HL-60 (cell line): ENCODE measurements around the gene MLLT10.

Experiments used
- CTCF ChIP-seq: IDR thresholded peaks from one replicate; pipeline ENCODE4 v1.5.1; 2011; ENCODE audit warnings: low read length, control low read depth, inconsistent platforms; ENCODE audit not compliant: insufficient read depth
- GABPA ChIP-seq: IDR thresholded peaks from 2 replicates; pipeline ENCODE4 v1.6.1; 2012; ENCODE audit warnings: low read depth
- POLR2AphosphoS5 ChIP-seq: IDR thresholded peaks from 2 replicates; pipeline ENCODE4 v1.6.1; 2012; ENCODE audit warnings: low read depth
- TF ChIP-seq, protein P1 (sequence below): IDR thresholded peaks from 2 replicates; pipeline ENCODE4 v1.6.1; 2012; ENCODE audit warnings: low read depth; ENCODE audit not compliant: insufficient replicate concordance

GRCh38 chr10:21661087-21661486 lies 127.1 kb downstream of the MLLT10 start:
- TF ChIP-seq, protein P1, sequence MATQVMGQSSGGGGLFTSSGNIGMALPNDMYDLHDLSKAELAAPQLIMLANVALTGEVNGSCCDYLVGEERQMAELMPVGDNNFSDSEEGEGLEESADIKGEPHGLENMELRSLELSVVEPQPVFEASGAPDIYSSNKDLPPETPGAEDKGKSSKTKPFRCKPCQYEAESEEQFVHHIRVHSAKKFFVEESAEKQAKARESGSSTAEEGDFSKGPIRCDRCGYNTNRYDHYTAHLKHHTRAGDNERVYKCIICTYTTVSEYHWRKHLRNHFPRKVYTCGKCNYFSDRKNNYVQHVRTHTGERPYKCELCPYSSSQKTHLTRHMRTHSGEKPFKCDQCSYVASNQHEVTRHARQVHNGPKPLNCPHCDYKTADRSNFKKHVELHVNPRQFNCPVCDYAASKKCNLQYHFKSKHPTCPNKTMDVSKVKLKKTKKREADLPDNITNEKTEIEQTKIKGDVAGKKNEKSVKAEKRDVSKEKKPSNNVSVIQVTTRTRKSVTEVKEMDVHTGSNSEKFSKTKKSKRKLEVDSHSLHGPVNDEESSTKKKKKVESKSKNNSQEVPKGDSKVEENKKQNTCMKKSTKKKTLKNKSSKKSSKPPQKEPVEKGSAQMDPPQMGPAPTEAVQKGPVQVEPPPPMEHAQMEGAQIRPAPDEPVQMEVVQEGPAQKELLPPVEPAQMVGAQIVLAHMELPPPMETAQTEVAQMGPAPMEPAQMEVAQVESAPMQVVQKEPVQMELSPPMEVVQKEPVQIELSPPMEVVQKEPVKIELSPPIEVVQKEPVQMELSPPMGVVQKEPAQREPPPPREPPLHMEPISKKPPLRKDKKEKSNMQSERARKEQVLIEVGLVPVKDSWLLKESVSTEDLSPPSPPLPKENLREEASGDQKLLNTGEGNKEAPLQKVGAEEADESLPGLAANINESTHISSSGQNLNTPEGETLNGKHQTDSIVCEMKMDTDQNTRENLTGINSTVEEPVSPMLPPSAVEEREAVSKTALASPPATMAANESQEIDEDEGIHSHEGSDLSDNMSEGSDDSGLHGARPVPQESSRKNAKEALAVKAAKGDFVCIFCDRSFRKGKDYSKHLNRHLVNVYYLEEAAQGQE = no peak
- TF ChIP-seq CTCF (no peak), POLR2AphosphoS5 (no peak), GABPA (no peak)
